Embryonic facial prominence (tissue), 1 donor: Measurements from ENCODE around the gene ABHD16A.
A peak's percentile ranks its signal among the peaks of the same experiment; 100 is the strongest.
"Not testable (repeated sequence)": the region's sequence is repeated elsewhere in the genome, so short reads cannot be mapped to it uniquely, and the experiment has no call there.

Experiments used
- DNase-seq: peaks from one replicate; pipeline ENCODE4 v3.0.0-alpha.2; 2016; ENCODE audit errors: extremely low spot score

Gene ABHD16A

GRCh38 chr6:31715022-31715958, 12.2 kb upstream of the ABHD16A start, which contains the start of gene LY6G6D:
TSS of gene LY6G6D (plus strand) at chr6:31715348. CDS start at chr6:31715356, 8 bp downstream.
- no peak for DNase-seq

- peak; percentile 29 for DNase-seq
Measured at GRCh38 chr6:31713991-31714684, 11.0 kb upstream of the ABHD16A start.

GRCh38 chr6:31713465-31713864, 10.3 kb upstream of the ABHD16A start:
- DNase-seq, result no peak

- DNase-seq, result no peak
Measured at GRCh38 chr6:31712296-31712695, 9.2 kb upstream of the ABHD16A start.

GRCh38 chr6:31711233-31711632, 8.1 kb upstream of the ABHD16A start:
- DNase-seq, result no peak

GRCh38 chr6:31710523-31711219, 7.5 kb upstream of the ABHD16A start:
- no peak for DNase-seq

GRCh38 chr6:31709157-31709556, 6.0 kb upstream of the ABHD16A start:
- not testable (repeated sequence) for DNase-seq

GRCh38 chr6:31708224-31708623, 5.1 kb upstream of the ABHD16A start:
- no peak for DNase-seq

GRCh38 chr6:31707701-31708100, 4.6 kb upstream of the ABHD16A start:
- DNase-seq, result no peak

- no peak for DNase-seq
Measured at GRCh38 chr6:31706599-31706998, 3.5 kb upstream of the ABHD16A start, which contains the start of gene LY6G6F. TSS of gene LY6G6F (plus strand) at chr6:31706866. CDS start at chr6:31706907, 41 bp downstream.

- no peak for DNase-seq
Measured at GRCh38 chr6:31705931-31706330, 2.8 kb upstream of the ABHD16A start.

- DNase-seq, result no peak
Measured at GRCh38 chr6:31702405-31702818, 712 bp downstream of the ABHD16A start.

GRCh38 chr6:31701666-31702404, 1.3 kb downstream of the ABHD16A start:
- DNase-seq, result no peak

GRCh38 chr6:31700740-31701401, 2.3 kb downstream of the ABHD16A start:
- DNase-seq, result no peak

GRCh38 chr6:31697555-31697954, 5.6 kb downstream of the ABHD16A start:
- no peak for DNase-seq

GRCh38 chr6:31693535-31693934, 9.6 kb downstream of the ABHD16A start:
- DNase-seq, result no peak

GRCh38 chr6:31692886-31693285, 10.2 kb downstream of the ABHD16A start:
- no peak for DNase-seq

GRCh38 chr6:31692353-31692752, 10.8 kb downstream of the ABHD16A start:
- DNase-seq, result no peak

GRCh38 chr6:31691564-31692108, 11.5 kb downstream of the ABHD16A start:
- DNase-seq, result no peak

- no peak for DNase-seq
Measured at GRCh38 chr6:31691078-31691463, 12.1 kb downstream of the ABHD16A start.
